ENCODE results near the gene EPS8L2. TPM values are rescaled to one million over a fixed set of nuclear protein-coding genes. Genes with fewer than 3 reads are reported as not detected.

EPS8L2 gene
- total and polyA plus RNA-seq, 2 of the 4 experiments (the other 2 are of a cell fraction) = 17.2 to 39.4 TPM

DNA sequence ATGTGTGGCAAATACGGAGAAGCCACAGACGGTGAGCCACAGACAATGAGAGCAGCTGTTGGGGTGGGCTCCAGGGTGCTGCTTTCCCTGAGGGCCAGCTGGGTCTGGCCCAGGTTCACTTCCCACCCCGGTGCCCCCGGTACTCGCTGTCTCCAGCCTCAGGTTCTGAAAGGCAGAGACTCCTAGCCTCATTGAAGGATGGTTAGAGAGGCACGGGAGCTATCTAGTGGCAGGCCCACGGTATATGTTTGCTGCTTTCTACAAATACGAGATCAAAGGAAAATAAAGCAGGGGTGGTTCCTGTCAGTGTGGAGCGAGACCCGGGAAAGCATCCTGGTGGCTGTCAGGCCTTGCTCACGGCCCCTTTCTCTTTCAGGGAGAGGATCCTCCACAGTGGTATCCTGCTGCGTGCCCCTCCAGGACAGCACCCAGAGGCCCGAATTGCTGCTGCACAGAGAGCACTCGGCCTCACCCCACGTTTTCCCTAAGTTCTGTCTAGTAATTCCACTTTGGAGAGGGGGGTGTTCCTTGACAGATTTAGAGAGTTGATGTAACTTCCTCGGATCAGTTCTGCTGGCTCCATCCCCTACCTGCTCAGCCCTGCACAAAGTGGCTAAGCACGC, 7.4 kb upstream of the EPS8L2 start:
- Histone ChIP-seq H3K14ac (replicated peaks; ENCODE audit: low read depth, low read length) (peak overlapping the region; percentile 49), H2BK5ac (ENCODE audit: low read depth, low read length, poor library complexity, severe bottlenecking) (peak overlapping the region; percentile 71), H4K5ac (ENCODE audit: low read depth, low read length) (peak overlapping the region; percentile 26), H3K4me3 (ENCODE audit: insufficient read depth, low read depth, low read length) (no peak overlapping the region), H2AK9ac (replicated peaks; ENCODE audit: low read depth, low read length, poor library complexity) (no peak overlapping the region), H3K4ac (ENCODE audit: low read depth, low read length) (peak overlapping the region; percentile 79), H3K27me3 (ENCODE audit: control insufficient read depth, insufficient read depth, low read length) (no peaks in the 10 kb centered on the region), H3K36me3 (ENCODE audit: control insufficient read depth, insufficient read depth, low read length) (peaks cover 16% of the 10 kb centered on the region; the same call in 1 of the 2 replicates), H3K9me1 (ENCODE audit: insufficient read depth, low read length) (peaks cover 21% of the 10 kb centered on the region), H3K23ac (ENCODE audit: low read depth, low read length) (peak overlapping the region; percentile 25; the same call in 1 of the 2 replicates), H3K4me2 (ENCODE audit: low read depth, low read length) (no peak overlapping the region), H4K20me1 (ENCODE audit: insufficient read depth, low read length) (peaks cover 28% of the 10 kb centered on the region), H3K18ac (ENCODE audit: low read depth, low read length) (peak overlapping the region; percentile 35; the same call in 1 of the 2 replicates), H3K27ac (ENCODE audit: insufficient read depth, low read length) (peak overlapping the region; percentile 86), H3K4me1 (ENCODE audit: control insufficient read depth, insufficient read depth, low read length) (peaks cover 30% of the 10 kb centered on the region), H2BK15ac (ENCODE audit: low read depth, low read length) (peak overlapping the region; percentile 44; the same call in 1 of the 3 replicates), H3K56ac (ENCODE audit: extremely low read depth, insufficient read depth, low read length) (no peak overlapping the region), H2BK20ac (ENCODE audit: low read depth, low read length) (peak overlapping the region; percentile 26), H2AFZ (replicated peaks; ENCODE audit: low read length, poor library complexity) (no peak overlapping the region), H2BK120ac (ENCODE audit: low read depth, low read length) (peak overlapping the region; percentile 57; the same call in 1 of the 2 replicates), H2AK5ac (ENCODE audit: low read depth, low read length) (peak overlapping the region; percentile 56; the same call in 1 of the 2 replicates), H4K91ac (ENCODE audit: insufficient read depth, low read depth, low read length) (peak overlapping the region; percentile 47), H3K9me3 (ENCODE audit: control insufficient read depth, insufficient read depth, low read length) (no peaks in the 10 kb centered on the region), H3K9ac (ENCODE audit: low read depth, low read length) (peak overlapping the region; percentile 54), H4K8ac (ENCODE audit: low read depth in 2 of 2, low read length in 2 of 2) (peak overlapping the region in 1 of 2 experiments; percentile 34; a peak in 2 of 4 replicates), H3K79me1 (ENCODE audit: low read depth in 1 of 2, low read length in 2 of 2) (peaks cover 25 to 60% of the 10 kb centered on the region in 2 experiments)
- WGBS, 2 experiments (ENCODE audit: extremely low coverage in 2 of 2, insufficient read length in 1 of 2) = 85% methylated on average over 3 of the region's 17 CpGs; no CpG with 5 or more reads in 1 of the 2 experiments
- intact Hi-C loops (cut with micrococcal nuclease) = no loop called here
- TF ChIP-seq RCOR1 (IDR thresholded peaks at IDR 0.05; ENCODE audit: insufficient replicate concordance, low read length) (no peak), FOS (IDR thresholded peaks at IDR 0.05; ENCODE audit: low read depth, low read length) (no peak), CEBPB (IDR thresholded peaks at IDR 0.05; ENCODE audit: low read depth, low read length) (no peak), RAD21 (IDR thresholded peaks at IDR 0.05; ENCODE audit: low read length) (no peak)
- no TSS peak for BruUV-seq (replicated peaks)
- dilution Hi-C loops (cut with HindIII; ENCODE audit: low sequenced_read_pairs, unreplicated experiment) = no loop called here
- in situ Hi-C loops (cut with MboI; ENCODE audit: low sequenced_read_pairs) = no loop called here
- ChIA-PET POLR2A (ENCODE audit: unreplicated experiment) (no interaction called here), CTCF (no interaction called here)
- DNase-seq = no peak
- ATAC-seq (ENCODE audit: low read depth) = no peak
